HepG2 (cell line): ENCODE results near the gene TULP4. TPM values are rescaled to one million over a fixed set of nuclear protein-coding genes. Genes with fewer than 3 reads are reported as not detected.

Source experiments
- ATAC-seq: fragments of 200-7000 bp; cut with Tn5 transposase; 3 replicates; pipeline ENCODE4 v1.9.1; 2020; ENCODE audit warnings: mild to moderate bottlenecking, moderate library complexity
- BruUV-seq: library from RNA; stranded (reverse); fragments of 400-500 nt; replicated peaks from 2 replicates; lab custom pipeline; 2021; lab: Mats Ljungman, UMichigan
- CTCF ChIA-PET: fragments of 300-600 bp; formaldehyde crosslinking; extraction: SDS; loops from one replicate; lab custom pipeline; 2021; ENCODE audit warnings: low total read pairs, inconsistent platforms, low intra/inter-chr PET ratio; lab: Yijun Ruan, JAX
- POLR2A ChIA-PET: fragments of 350-600 bp; sonication (Branson Sonifier 250); formaldehyde crosslinking; loops from one replicate; lab custom pipeline; 2020; ENCODE audit warnings: antibody characterized with exemption, inconsistent platforms; lab: Yijun Ruan, JAX
- DNase-seq: peaks from one replicate; pipeline ENCODE4 v3.0.0-alpha.2; 2015; ENCODE audit warnings: low spot score
- FAIRE-seq: peaks from 3 replicates; lab custom pipeline; 2011; peaks lifted over from hg19 to GRCh38; lab: Jason Lieb, UNC
- H2AFZ ChIP-seq: one replicate; pipeline ENCODE4 v1.6.1; 2011; ENCODE audit warnings: low read length, inconsistent platforms
- H3K27ac ChIP-seq: fragments of 300-600 bp; 3 replicates; pipeline ENCODE4 v1.8.0; 2011; ENCODE audit warnings: mixed run types, mild to moderate bottlenecking, mixed read lengths, low read length, inconsistent platforms; ENCODE audit not compliant: insufficient read depth; ENCODE audit errors: extremely low read length
- H3K27me3 ChIP-seq, 2 experiments: fragments of 200-600 bp in 1 of 2; 2 replicates in 1 of 2; 3 replicates in 1 of 2; pipeline versions ENCODE4 v1.6.0 to v1.8.0; 2011; ENCODE audit warnings: low read length in 2 of 2, mild to moderate bottlenecking in 2 of 2, moderate library complexity in 2 of 2, inconsistent platforms in 1 of 2; ENCODE audit not compliant: insufficient read depth in 2 of 2, control insufficient read depth in 1 of 2
- H3K36me3 ChIP-seq, 2 experiments: fragments of 200-600 bp in 1 of 2; replicated peaks in 1 of 2; 2 replicates in 1 of 2; 3 replicates in 1 of 2; pipeline versions ENCODE4 v1.5.1 to v1.8.0; 2011; ENCODE audit warnings: low read length in 2 of 2, inconsistent platforms in 1 of 2; ENCODE audit not compliant: insufficient read depth in 2 of 2, control insufficient read depth in 1 of 2
- H3K4me1 ChIP-seq: 2 replicates; pipeline ENCODE4 v1.5.1; 2012; ENCODE audit warnings: low read length, inconsistent platforms; ENCODE audit not compliant: insufficient read depth
- H3K4me2 ChIP-seq: 2 replicates; pipeline ENCODE4 v1.6.0; 2011; ENCODE audit warnings: low read depth, low read length, inconsistent platforms
- H3K4me3 ChIP-seq, 3 experiments: fragments of 200-600 bp in 1 of 3; sonication (generic), shearing (Covaris generic) in 1 of 3; replicated peaks in 1 of 3; 2 replicates each; pipeline ENCODE4 v1.5.1; 2011 to 2016; ENCODE audit warnings: low read length in 3 of 3, inconsistent platforms in 2 of 3, low read depth in 2 of 3, mild to moderate bottlenecking in 2 of 3, control low read depth in 1 of 3, mixed read lengths in 1 of 3; ENCODE audit not compliant: insufficient read depth in 1 of 3
- H3K79me2 ChIP-seq: one replicate; pipeline ENCODE4 v1.6.1; 2011; ENCODE audit warnings: low read length, inconsistent platforms; ENCODE audit not compliant: insufficient read depth
- H3K9ac ChIP-seq: 2 replicates; pipeline ENCODE4 v1.6.0; 2011; ENCODE audit warnings: mild to moderate bottlenecking, low read depth, low read length, inconsistent platforms; ENCODE audit not compliant: insufficient read depth
- H3K9me3 ChIP-seq: 2 replicates; pipeline ENCODE4 v1.5.1; 2012; ENCODE audit warnings: mild to moderate bottlenecking, low read length
- H4K20me1 ChIP-seq: 2 replicates; pipeline ENCODE4 v1.6.0; 2011; ENCODE audit warnings: inconsistent platforms, mild to moderate bottlenecking, low read length, moderate library complexity; ENCODE audit not compliant: insufficient read depth
- ARNT2 ChIP-seq: sonication (generic); formaldehyde crosslinking; IDR thresholded peaks from 2 replicates; pipeline ENCODE4 v1.8.0; 2022; ENCODE audit warnings: mild to moderate bottlenecking, low read depth, missing genetic modification reagents, moderate library complexity
- ATF1 ChIP-seq: IDR thresholded peaks from 2 replicates; pipeline ENCODE4 v1.6.1; 2016; ENCODE audit warnings: mild to moderate bottlenecking, control low read depth
- ATF7 ChIP-seq, 2 experiments: fragments of 450-650 bp in 1 of 2; sonication (generic) in 1 of 2; formaldehyde crosslinking in 1 of 2; IDR thresholded peaks; 2 replicates each; pipeline versions ENCODE4 v1.4.0 to v1.6.1; 2016 to 2020; ENCODE audit warnings: antibody characterized with exemption in 1 of 2, mild to moderate bottlenecking in 1 of 2, missing genetic modification reagents in 1 of 2
- GMEB1 ChIP-seq: sonication (generic); formaldehyde crosslinking; IDR thresholded peaks from 2 replicates; pipeline ENCODE4 v1.5.1; 2020; ENCODE audit warnings: missing genetic modification reagents, mild to moderate bottlenecking, borderline replicate concordance
- HHEX ChIP-seq: IDR thresholded peaks from 2 replicates; pipeline ENCODE4 v1.6.1; 2016; ENCODE audit warnings: control low read depth
- IKZF4 ChIP-seq: sonication (generic); formaldehyde crosslinking; IDR thresholded peaks from 2 replicates; pipeline ENCODE4 v1.5.1; 2020; ENCODE audit warnings: borderline replicate concordance, mild to moderate bottlenecking, low read depth, missing genetic modification reagents; ENCODE audit errors: not compliant biosample characterization
- KDM1A ChIP-seq: IDR thresholded peaks from 2 replicates; pipeline ENCODE4 v1.6.1; 2016; ENCODE audit warnings: missing compliant biosample characterization
- KDM2A ChIP-seq: sonication (generic); formaldehyde crosslinking; IDR thresholded peaks from 2 replicates; pipeline ENCODE4 v1.4.0; 2020; ENCODE audit warnings: low read depth, missing genetic modification reagents, borderline replicate concordance
- MBNL3 ChIP-seq: fragments of 250-450 bp; sonication (Bioruptor Pico); conservative IDR thresholded peaks from 2 replicates; pipeline ENCODE4 v1.8.0; 2022; ENCODE audit warnings: mild to moderate bottlenecking, inconsistent platforms
- MXI1 ChIP-seq: IDR thresholded peaks from 3 replicates; pipeline ENCODE4 v1.6.1; 2012; ENCODE audit warnings: low read depth, low read length, inconsistent platforms, borderline replicate concordance
- NFE2L1 ChIP-seq: sonication (generic); formaldehyde crosslinking; IDR thresholded peaks from 2 replicates; pipeline ENCODE4 v1.4.0; 2020; ENCODE audit warnings: missing genetic modification reagents, mild to moderate bottlenecking, borderline replicate concordance
- SMAD1 ChIP-seq: sonication (generic); formaldehyde crosslinking; IDR thresholded peaks from 2 replicates; pipeline ENCODE4 v1.4.0; 2020; ENCODE audit warnings: missing genetic modification reagents, low read depth, mild to moderate bottlenecking, borderline replicate concordance
- ZNF121 ChIP-seq: sonication (generic); formaldehyde crosslinking; IDR thresholded peaks from 2 replicates; pipeline ENCODE4 v1.5.0; 2020; ENCODE audit warnings: mild to moderate bottlenecking, missing genetic modification reagents
- ZNF142 ChIP-seq: sonication (generic); formaldehyde crosslinking; IDR thresholded peaks from 2 replicates; pipeline ENCODE4 v1.4.0; 2020; ENCODE audit warnings: missing genetic modification reagents
- ZNF501 ChIP-seq: sonication (generic); formaldehyde crosslinking; IDR thresholded peaks from 2 replicates; pipeline ENCODE4 v1.5.1; 2020; ENCODE audit warnings: mild to moderate bottlenecking, moderate library complexity, missing genetic modification reagents
- WGBS: methylation state at CpG from one replicate; pipeline ENCODE4 v1.1.6; 2017; ENCODE audit warnings: low lambda C conversion rate; 5-methylcytosine and 5-hydroxymethylcytosine counted together
- in situ Hi-C: cut with HindIII; loops from 2 replicates; pipeline ENCODE4 v1.10.0; 2017; ENCODE audit warnings: low pct_unique_long_range_greater_than_20kb; ENCODE audit not compliant: extremely low pct_ligation_motif_present
- intact Hi-C: fragments of 100-400 bp; cut with micrococcal nuclease; formaldehyde crosslinking; loops from one replicate; pipeline ENCODE4 v1.10.0; 2022; ENCODE audit not compliant: unreplicated experiment
- polyA plus RNA-seq, 8 experiments: library from polyadenylated mRNA; depleted of rRNA in 3 of 8; stranded (reverse) in 7 of 8; unstranded in 1 of 8; fragments of >200 nt; fragmentation: Illumina TruSeq in 4 of 8; extraction: Trizol in 4 of 8; gene quantifications; 2 replicates each; pipeline versions ENCODE4 v1.2.1 to v1.2.3, GENCODE V29; 2011 to 2016; ENCODE audit warnings: low read depth in 4 of 8, missing spikeins in 1 of 8, mixed read lengths in 1 of 8; ENCODE audit not compliant: insufficient read depth in 1 of 8
- total RNA-seq, 5 experiments: library from RNA; depleted of rRNA; stranded (reverse); fragments of >200 nt; fragmentation: Illumina TruSeq; extraction: Trizol; gene quantifications; 2 replicates each; pipeline ENCODE4 v1.2.3, GENCODE V29; 2016; ENCODE audit warnings: low read depth in 1 of 5
- TF ChIP-seq, protein P1 (sequence below): sonication (generic); formaldehyde crosslinking; IDR thresholded peaks from 2 replicates; pipeline ENCODE4 v1.5.1; 2020; ENCODE audit warnings: mild to moderate bottlenecking, moderate library complexity, missing genetic modification reagents

TULP4 gene
- total and polyA plus RNA-seq, 2 of the 13 experiments (the other 11 are each of a cell fraction or from before 2014, with no cell fraction given), result 21.1 to 122 TPM

GRCh38 chr6:158512809-158513208, 200.5 kb downstream of the TULP4 start:
- no peak overlapping the region for H3K27ac ChIP-seq
- POLR2A ChIA-PET, result no interaction called here
- DNase-seq (no peak), ATAC-seq (no peak), FAIRE-seq (peak; percentile 23)
- H3K27me3 ChIP-seq, result no peaks in the 10 kb centered on the region
- in situ Hi-C loops (loop anchor here (25.0 kb wide), 1 partner anchor 301 kb away; no protein-coding TSS in a partner anchor), intact Hi-C loops (no loop called here)
- no peaks in the 10 kb centered on the region for H4K20me1 ChIP-seq
- peaks cover 10% of the 10 kb centered on the region for H3K4me1 ChIP-seq
- no peaks in the 10 kb centered on the region for H3K79me2 ChIP-seq
- H3K36me3 ChIP-seq, result no peaks in the 10 kb centered on the region; a peak in 1 of 5 replicates
- BruUV-seq, result no TSS peak
- 97% methylated on average over 4 of the region's 4 CpGs for WGBS
- H3K4me3 ChIP-seq, result no peak overlapping the region
- CTCF ChIA-PET, result no interaction called here
- H3K4me2 ChIP-seq, result no peak overlapping the region
- no peak overlapping the region for H2AFZ ChIP-seq
- H3K9ac ChIP-seq, result no peak overlapping the region
- no peaks in the 10 kb centered on the region for H3K9me3 ChIP-seq
- TF ChIP-seq SMAD1 (CRISPR knock-in tag), result no peak
- TF ChIP-seq KDM2A (CRISPR knock-in tag), result no peak
- TF ChIP-seq IKZF4, result no peak
- TF ChIP-seq ZNF501, result no peak
- no peak for TF ChIP-seq MBNL3 (CRISPR knock-in tag)
- no peak for TF ChIP-seq ARNT2 (CRISPR knock-in tag)
- TF ChIP-seq KDM1A (CRISPR knock-in tag), result no peak
- TF ChIP-seq ATF1 (CRISPR knock-in tag), result no peak
- TF ChIP-seq GMEB1, result no peak
- TF ChIP-seq ATF7 (IDR thresholded peaks at IDR 0.05), result no peak
- no peak for TF ChIP-seq ATF7 (CRISPR knock-in tag; IDR thresholded peaks at IDR 0.05)
- no peak for TF ChIP-seq MXI1
- TF ChIP-seq ZNF142 (CRISPR knock-in tag), result no peak
- no peak for TF ChIP-seq NFE2L1 (CRISPR knock-in tag)
- TF ChIP-seq HHEX (CRISPR knock-in tag), result no peak
- no peak for TF ChIP-seq ZNF121
- TF ChIP-seq, protein P1, sequence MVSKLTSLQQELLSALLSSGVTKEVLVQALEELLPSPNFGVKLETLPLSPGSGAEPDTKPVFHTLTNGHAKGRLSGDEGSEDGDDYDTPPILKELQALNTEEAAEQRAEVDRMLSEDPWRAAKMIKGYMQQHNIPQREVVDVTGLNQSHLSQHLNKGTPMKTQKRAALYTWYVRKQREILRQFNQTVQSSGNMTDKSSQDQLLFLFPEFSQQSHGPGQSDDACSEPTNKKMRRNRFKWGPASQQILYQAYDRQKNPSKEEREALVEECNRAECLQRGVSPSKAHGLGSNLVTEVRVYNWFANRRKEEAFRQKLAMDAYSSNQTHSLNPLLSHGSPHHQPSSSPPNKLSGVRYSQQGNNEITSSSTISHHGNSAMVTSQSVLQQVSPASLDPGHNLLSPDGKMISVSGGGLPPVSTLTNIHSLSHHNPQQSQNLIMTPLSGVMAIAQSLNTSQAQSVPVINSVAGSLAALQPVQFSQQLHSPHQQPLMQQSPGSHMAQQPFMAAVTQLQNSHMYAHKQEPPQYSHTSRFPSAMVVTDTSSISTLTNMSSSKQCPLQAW (CRISPR knock-in tag), result no peak
